Gastrocnemius medialis (tissue), 4 donors: Measurements from ENCODE around the gene PRELID3B. TPM values are rescaled to one million over a fixed set of nuclear protein-coding genes. Genes with fewer than 3 reads are reported as not detected.

Experiments used
- ATAC-seq, 2 donors: fragments of 150-250 bp; one replicate each; pipeline ENCODE4 v1.9.1; 2016
- DNase-seq, 2 donors: peaks; one replicate each; pipeline ENCODE4 v3.0.0-alpha.2; 2019
- H3K27ac ChIP-seq, 4 donors: fragments of 200-600 bp; sonication (generic); 1 replicate in 1 of 4; 2 replicates in 3 of 4; pipeline ENCODE4 v1.5.1; 2016 to 2018; ENCODE audit warnings: mild to moderate bottlenecking in 2 of 4, moderate library complexity in 1 of 4
- H3K27me3 ChIP-seq, 3 donors: fragments of 200-600 bp; sonication (generic) in 2 of 3; 1 replicate in 1 of 3; 2 replicates in 2 of 3; pipeline versions ENCODE4 v1.5.1 to v1.6.0; 2016 to 2019; ENCODE audit warnings: mild to moderate bottlenecking in 1 of 3, moderate library complexity in 1 of 3
- H3K36me3 ChIP-seq, 2 donors: fragments of 200-600 bp; sonication (generic) in 1 of 2; one replicate each; pipeline ENCODE4 v1.5.1; 2017 to 2018
- H3K4me1 ChIP-seq, 2 donors: fragments of 200-600 bp; sonication (generic) in 1 of 2; one replicate each; pipeline ENCODE4 v1.5.1; 2016 to 2017; ENCODE audit warnings: mild to moderate bottlenecking in 2 of 2
- H3K4me3 ChIP-seq, 4 donors: fragments of 200-600 bp; sonication (generic) in 3 of 4; 1 replicate in 1 of 4; 2 replicates in 3 of 4; pipeline ENCODE4 v1.5.1; 2016 to 2019; ENCODE audit warnings: mild to moderate bottlenecking in 2 of 4
- H3K9me3 ChIP-seq, 3 donors: fragments of 200-600 bp; sonication (generic) in 2 of 3; 1 replicate in 1 of 3; 2 replicates in 2 of 3; pipeline ENCODE4 v1.5.1; 2016 to 2019
- CTCF ChIP-seq, 5 experiments: fragments of 450-650 bp in 3 of 5; fragments of 200-600 bp in 2 of 5; sonication (generic) in 2 of 5; IDR thresholded peaks in 4 of 5; conservative IDR thresholded peaks in 1 of 5; 1 replicate in 4 of 5; 2 replicates in 1 of 5; pipeline ENCODE4 v1.5.1; 2016 to 2019; ENCODE audit warnings: antibody characterized with exemption in 5 of 5, mild to moderate bottlenecking in 3 of 5, moderate library complexity in 3 of 5
- POLR2A ChIP-seq, 2 donors: fragments of 450-650 bp; IDR thresholded peaks; one replicate each; pipeline ENCODE4 v1.6.1; 2017; ENCODE audit warnings: antibody characterized with exemption in 2 of 2, mild to moderate bottlenecking in 2 of 2, moderate library complexity in 2 of 2
- in situ Hi-C, 4 donors: fragments of 200-750 bp; cut with MboI; loops; one replicate each; pipeline versions ENCODE4 v1.15.0 to v1.8.0; 2017; ENCODE audit warnings: low sequenced_read_pairs in 4 of 4
- intact Hi-C: fragments of 100-400 bp; cut with DNase I; formaldehyde crosslinking; loops from one replicate; pipeline ENCODE4 v1.15.1; 2023; ENCODE audit warnings: low total_unique reads
- total RNA-seq, 4 donors: library from RNA; depleted of rRNA; stranded (reverse); fragments of >200 nt; gene quantifications; one replicate each; pipeline versions ENCODE4 v1.1.0 to v1.2.3, GENCODE V29; 2016

The PRELID3B gene
- total RNA-seq, 4 donors from 2014 or later, result 31.6 to 41.3 (median 35.1) TPM

- intact Hi-C loops (no loop called here), in situ Hi-C loops (loop anchor here in 1 of 4 donors (25.0 kb wide), 1 partner anchor 350 kb away; no protein-coding TSS in a partner anchor)
- Histone ChIP-seq H3K4me3 (no peak overlapping the region), H3K27ac (no peak overlapping the region), H3K36me3 (no peaks in the 10 kb centered on the region), H3K4me1 (no peaks in the 10 kb centered on the region), H3K9me3 (peaks cover 0 to 4% (median 0%) of the 10 kb centered on the region in 3 donors), H3K27me3 (no peaks in the 10 kb centered on the region)
- DNase-seq (no peak), ATAC-seq (no peak)
- TF ChIP-seq POLR2A (IDR thresholded peaks at IDR 0.05) (no peak), CTCF (IDR thresholded peaks at IDR 0.05 in 4 of 5, conservative IDR thresholded peaks at IDR 0.05 in 1 of 5) (no peak)
Observed at GRCh38 chr20:59062081-59062480, 19.5 kb upstream of the PRELID3B start.

- Histone ChIP-seq H3K4me1 (no peaks in the 10 kb centered on the region), H3K27me3 (no peaks in the 10 kb centered on the region), H3K36me3 (no peaks in the 10 kb centered on the region), H3K9me3 (peaks cover 0 to 4% (median 0%) of the 10 kb centered on the region in 3 donors), H3K4me3 (no peak overlapping the region), H3K27ac (no peak overlapping the region)
- intact Hi-C loops (no loop called here), in situ Hi-C loops (loop anchor here in 1 of 4 donors (25.0 kb wide), 1 partner anchor 357 kb away; no protein-coding TSS in a partner anchor)
- TF ChIP-seq POLR2A (IDR thresholded peaks at IDR 0.05) (no peak), CTCF (IDR thresholded peaks at IDR 0.05 in 4 of 5, conservative IDR thresholded peaks at IDR 0.05 in 1 of 5) (no peak)
- no peak for DNase-seq
- no peak for ATAC-seq
Observed at GRCh38 chr20:59055302-59055701, 12.7 kb upstream of the PRELID3B start.

- no peak overlapping the region for H3K4me3 ChIP-seq
- in situ Hi-C loops (loop anchor here in 1 of 4 donors (25.0 kb wide), 1 partner anchor 361 kb away; no protein-coding TSS in a partner anchor), intact Hi-C loops (no loop called here)
- DNase-seq (no peak), ATAC-seq (no peak)
- H3K27me3 ChIP-seq, result no peaks in the 10 kb centered on the region
- no peak for TF ChIP-seq POLR2A (IDR thresholded peaks at IDR 0.05)
- TF ChIP-seq CTCF (IDR thresholded peaks at IDR 0.05 in 4 of 5, conservative IDR thresholded peaks at IDR 0.05 in 1 of 5), result no peak
- no peaks in the 10 kb centered on the region for H3K9me3 ChIP-seq
- H3K27ac ChIP-seq, result no peak overlapping the region
- H3K36me3 ChIP-seq, result no peaks in the 10 kb centered on the region
- no peaks in the 10 kb centered on the region for H3K4me1 ChIP-seq
Observed at GRCh38 chr20:59051666-59052185, 9.1 kb upstream of the PRELID3B start.

GRCh38 chr20:59050437-59050836, 7.9 kb upstream of the PRELID3B start:
- intact Hi-C loops (no loop called here), in situ Hi-C loops (loop anchor here in 1 of 4 donors (25.0 kb wide), 1 partner anchor 362 kb away; no protein-coding TSS in a partner anchor)
- Histone ChIP-seq H3K9me3 (no peaks in the 10 kb centered on the region), H3K4me3 (no peak overlapping the region), H3K4me1 (no peaks in the 10 kb centered on the region), H3K27me3 (no peaks in the 10 kb centered on the region), H3K36me3 (no peaks in the 10 kb centered on the region), H3K27ac (no peak overlapping the region)
- no peak for DNase-seq
- TF ChIP-seq POLR2A (IDR thresholded peaks at IDR 0.05), result no peak
- TF ChIP-seq CTCF (IDR thresholded peaks at IDR 0.05 in 4 of 5, conservative IDR thresholded peaks at IDR 0.05 in 1 of 5), result no peak
- no peak for ATAC-seq
